ENCODE measurements around the gene SLC27A3. TPM values are rescaled to one million over a fixed set of nuclear protein-coding genes. Genes with fewer than 3 reads are reported as not detected.

The SLC27A3 gene
- total RNA-seq, 1 donor, result 13.8 TPM

- Histone ChIP-seq H3K36me3 (ENCODE audit: insufficient read depth, low read length) (peaks cover 17% of the 10 kb centered on the region), H3K4me3 (ENCODE audit: insufficient read depth, low read length) (peak overlapping the region; percentile 77), H3K27me3 (ENCODE audit: insufficient read depth, low read length) (no peaks in the 10 kb centered on the region), H3K4me2 (ENCODE audit: insufficient read depth, low read length) (peak overlapping the region; percentile 93), H3K9me3 (ENCODE audit: low read depth, low read length) (no peaks in the 10 kb centered on the region), H2AFZ (ENCODE audit: low read length) (no peak overlapping the region), H3K4me1 (ENCODE audit: insufficient read depth, low read length) (peaks cover 23% of the 10 kb centered on the region), H4K20me1 (ENCODE audit: insufficient read depth, low read length) (no peaks in the 10 kb centered on the region), H3K79me2 (ENCODE audit: insufficient read depth, low read length) (no peaks in the 10 kb centered on the region), H3K27ac (ENCODE audit: low read depth, low read length) (no peak overlapping the region)
- no peak for TF ChIP-seq CTCF (IDR thresholded peaks at IDR 0.05; ENCODE audit: extremely low read depth, low read depth, low read length)
- no peak for DNase-seq (ENCODE audit: insufficient read length, low spot score, missing footprints)
Measured at GRCh38 chr1:153776352-153776751, 1.1 kb downstream of the SLC27A3 start.

GRCh38 chr1:153776845-153777370, 1.7 kb downstream of the SLC27A3 start:
- Histone ChIP-seq H3K27ac (ENCODE audit: low read depth, low read length) (no peak overlapping the region), H4K20me1 (ENCODE audit: insufficient read depth, low read length) (no peaks in the 10 kb centered on the region), H2AFZ (ENCODE audit: low read length) (no peak overlapping the region), H3K4me3 (ENCODE audit: insufficient read depth, low read length) (no peak overlapping the region), H3K79me2 (ENCODE audit: insufficient read depth, low read length) (no peaks in the 10 kb centered on the region), H3K4me2 (ENCODE audit: insufficient read depth, low read length) (no peak overlapping the region), H3K27me3 (ENCODE audit: insufficient read depth, low read length) (no peaks in the 10 kb centered on the region), H3K4me1 (ENCODE audit: insufficient read depth, low read length) (peaks cover 23% of the 10 kb centered on the region), H3K36me3 (ENCODE audit: insufficient read depth, low read length) (peaks cover 13% of the 10 kb centered on the region), H3K9me3 (ENCODE audit: low read depth, low read length) (no peaks in the 10 kb centered on the region)
- peak; percentile 71 for DNase-seq (ENCODE audit: insufficient read length, low spot score, missing footprints)
- TF ChIP-seq CTCF (IDR thresholded peaks at IDR 0.05; ENCODE audit: extremely low read depth, low read depth, low read length), result no peak

- no peak overlapping the region for H3K27ac ChIP-seq (ENCODE audit: low read depth, low read length)
- H3K36me3 ChIP-seq (ENCODE audit: insufficient read depth, low read length), result peaks cover 6% of the 10 kb centered on the region
- H3K9me3 ChIP-seq (ENCODE audit: low read depth, low read length), result no peaks in the 10 kb centered on the region
- H3K79me2 ChIP-seq (ENCODE audit: insufficient read depth, low read length), result no peaks in the 10 kb centered on the region
- H2AFZ ChIP-seq (ENCODE audit: low read length), result no peak overlapping the region
- no peak overlapping the region for H3K4me3 ChIP-seq (ENCODE audit: insufficient read depth, low read length)
- no peak overlapping the region for H3K4me2 ChIP-seq (ENCODE audit: insufficient read depth, low read length)
- DNase-seq (ENCODE audit: insufficient read length, low spot score, missing footprints), result peak; percentile 73
- no peaks in the 10 kb centered on the region for H3K27me3 ChIP-seq (ENCODE audit: insufficient read depth, low read length)
- H4K20me1 ChIP-seq (ENCODE audit: insufficient read depth, low read length), result no peaks in the 10 kb centered on the region
- H3K4me1 ChIP-seq (ENCODE audit: insufficient read depth, low read length), result peaks cover 23% of the 10 kb centered on the region
- no peak for TF ChIP-seq CTCF (IDR thresholded peaks at IDR 0.05; ENCODE audit: extremely low read depth, low read depth, low read length)
Measured at GRCh38 chr1:153777648-153778047, 2.4 kb downstream of the SLC27A3 start.

- no peak overlapping the region for H2AFZ ChIP-seq (ENCODE audit: low read length)
Measured at GRCh38 chr1:153778051-153778823, 3.0 kb downstream of the SLC27A3 start.

More at GRCh38 chr1:153778051-153778823, 3.0 kb downstream of the SLC27A3 start:
- H3K9me3 ChIP-seq (ENCODE audit: low read depth, low read length), result no peaks in the 10 kb centered on the region
- peak; percentile 77 for DNase-seq (ENCODE audit: insufficient read length, low spot score, missing footprints)
- H3K4me1 ChIP-seq (ENCODE audit: insufficient read depth, low read length), result peaks cover 26% of the 10 kb centered on the region
- TF ChIP-seq CTCF (IDR thresholded peaks at IDR 0.05; ENCODE audit: extremely low read depth, low read depth, low read length), result no peak
- H4K20me1 ChIP-seq (ENCODE audit: insufficient read depth, low read length), result no peaks in the 10 kb centered on the region
- no peaks in the 10 kb centered on the region for H3K79me2 ChIP-seq (ENCODE audit: insufficient read depth, low read length)
- H3K27ac ChIP-seq (ENCODE audit: low read depth, low read length), result no peak overlapping the region
- no peaks in the 10 kb centered on the region for H3K27me3 ChIP-seq (ENCODE audit: insufficient read depth, low read length)
- H3K36me3 ChIP-seq (ENCODE audit: insufficient read depth, low read length), result peaks cover under 1% of the 10 kb centered on the region
- H3K4me2 ChIP-seq (ENCODE audit: insufficient read depth, low read length), result no peak overlapping the region
- H3K4me3 ChIP-seq (ENCODE audit: insufficient read depth, low read length), result no peak overlapping the region

Measured in osteoblast (primary cell).